ENCODE measurements around the gene MPHOSPH10.
"Not testable (repeated sequence)": the region's sequence is repeated elsewhere in the genome, so short reads cannot be mapped to it uniquely, and the experiment has no call there.

Gene MPHOSPH10

GRCh38 chr2:71174207-71174606 is 43.8 kb downstream of the MPHOSPH10 start:
- no peak for DNase-seq

GRCh38 chr2:71178836-71179235 is 48.4 kb downstream of the MPHOSPH10 start:
- not testable (repeated sequence) for DNase-seq

DNA sequence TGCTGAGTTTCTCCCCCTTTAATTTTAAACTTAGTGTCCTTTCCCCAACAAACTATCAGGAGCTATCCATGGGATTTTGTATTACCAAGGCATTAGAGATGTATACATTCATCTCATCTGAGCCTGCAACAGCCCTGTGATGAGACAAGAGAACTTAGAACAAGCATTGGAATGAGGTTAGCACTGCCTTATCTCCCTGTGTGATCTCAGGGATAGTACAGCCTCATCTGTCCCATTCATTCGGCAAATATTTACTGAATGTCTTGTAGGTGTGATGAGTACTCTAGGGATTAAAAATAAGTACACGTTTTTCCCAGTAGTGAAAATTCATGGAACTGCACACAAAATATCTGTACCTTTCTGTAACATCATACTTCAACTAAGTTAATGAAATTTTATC is 50.9 kb downstream of the MPHOSPH10 start:
- DNase-seq = no peak

GRCh38 chr2:71183306-71184115 is 53.1 kb downstream of the MPHOSPH10 start:
- not testable (repeated sequence) for DNase-seq

- DNase-seq = no peak
Measured at GRCh38 chr2:71186973-71187372, 56.5 kb downstream of the MPHOSPH10 start.

DNA sequence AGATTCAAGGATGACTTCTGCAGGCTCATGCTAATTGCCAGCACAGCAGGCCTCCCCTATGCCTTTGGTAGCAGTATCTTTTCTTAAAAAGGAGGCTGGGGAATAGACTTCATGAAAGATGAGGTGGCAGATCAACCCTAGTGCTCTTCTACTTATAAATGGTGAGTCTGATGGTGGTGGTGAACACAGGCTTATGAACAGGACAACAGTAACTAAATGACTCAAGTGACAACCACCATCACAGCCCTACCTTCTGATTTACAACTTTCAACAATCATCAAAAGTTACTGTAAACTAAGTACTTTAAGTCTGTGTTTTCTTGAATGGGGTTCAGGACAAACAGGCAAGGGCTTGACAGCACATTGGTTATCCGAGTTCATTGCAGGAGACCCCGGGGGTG is 57.2 kb downstream of the MPHOSPH10 start:
- no peak for DNase-seq

DNA sequence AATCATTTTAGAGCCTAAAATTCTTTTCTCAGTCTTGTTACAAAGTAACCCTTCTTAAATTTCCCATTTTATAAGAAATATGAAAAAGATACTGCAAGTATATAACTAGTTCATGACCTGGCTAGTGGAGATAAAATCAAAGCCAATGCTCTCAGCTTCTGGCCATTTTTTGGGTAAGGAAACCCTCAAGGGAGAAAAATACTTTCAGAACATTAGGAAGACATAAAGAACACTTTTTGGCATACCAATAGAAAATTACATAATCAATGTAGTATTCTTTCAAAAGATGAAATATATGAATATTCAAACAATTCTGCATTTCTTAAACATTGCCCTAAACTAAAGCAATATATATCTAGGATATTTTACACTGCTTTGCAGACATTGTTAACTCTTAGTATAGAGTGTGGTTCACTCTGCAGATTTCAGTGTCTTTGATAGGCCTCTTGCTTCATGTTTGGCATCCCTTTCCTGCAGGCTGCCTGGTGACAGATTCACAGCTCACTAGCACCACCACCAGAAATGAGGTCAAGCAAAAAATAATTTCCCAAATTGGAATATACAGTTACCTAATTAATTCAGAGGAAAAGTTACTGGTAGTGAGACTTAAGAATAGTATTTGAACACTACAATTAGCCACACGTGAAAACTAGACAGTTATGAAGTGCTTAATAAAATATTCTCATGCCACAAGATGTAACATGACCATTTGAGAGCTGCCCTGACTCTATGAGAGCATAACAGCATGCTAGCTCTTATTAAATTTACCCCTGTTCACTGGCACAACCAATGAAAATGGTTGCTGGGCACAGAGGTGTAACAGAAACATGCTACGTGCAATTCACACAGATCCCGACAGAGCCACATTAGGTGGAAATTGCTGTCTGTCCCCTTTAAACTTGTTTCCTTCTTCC is 60.5 kb downstream of the MPHOSPH10 start:
- DNase-seq = no peak

DNA sequence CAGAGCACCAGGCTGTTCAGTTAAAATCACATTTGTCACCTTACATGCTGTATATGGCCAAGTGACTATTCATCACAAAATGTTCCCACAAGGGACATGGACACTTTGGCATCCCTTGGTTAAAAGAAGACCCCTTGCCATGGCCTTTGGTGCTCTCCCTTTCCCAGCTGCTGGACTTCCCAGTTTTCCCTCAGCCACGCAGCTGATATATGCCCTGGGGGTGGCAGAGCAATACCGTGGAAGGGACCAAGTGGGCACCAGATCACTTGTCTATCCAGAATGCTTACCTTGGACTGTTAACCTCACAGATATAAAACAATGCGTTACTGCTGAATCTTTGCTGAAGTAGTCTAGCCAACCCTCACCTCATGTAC is 61.1 kb downstream of the MPHOSPH10 start:
- no peak for DNase-seq
